ENCODE measurements around the gene SNU13.
"Not testable (repeated sequence)": the region's sequence is repeated elsewhere in the genome, so short reads cannot be mapped to it uniquely, and the experiment has no call there.

The SNU13 gene

DNA sequence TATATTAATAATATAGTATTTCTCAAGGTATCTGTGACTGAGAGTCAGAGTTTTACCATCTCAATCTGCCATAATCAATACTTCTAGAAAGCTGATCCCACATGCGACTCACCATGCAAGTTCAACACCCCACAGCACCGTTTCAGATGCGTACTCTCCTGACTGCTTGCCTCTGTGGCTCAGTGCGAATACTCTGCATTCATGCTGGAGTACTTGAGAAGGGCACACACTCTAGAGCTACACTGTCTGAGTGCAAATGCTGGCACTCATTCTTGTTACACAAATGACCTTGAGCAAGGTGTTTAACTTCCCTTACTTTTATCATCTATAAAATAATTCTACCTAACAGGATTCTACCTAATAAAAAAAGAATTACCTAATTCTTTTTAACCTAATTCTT, 12.5 kb downstream of the SNU13 start:
- DNase-seq = no peak

DNA sequence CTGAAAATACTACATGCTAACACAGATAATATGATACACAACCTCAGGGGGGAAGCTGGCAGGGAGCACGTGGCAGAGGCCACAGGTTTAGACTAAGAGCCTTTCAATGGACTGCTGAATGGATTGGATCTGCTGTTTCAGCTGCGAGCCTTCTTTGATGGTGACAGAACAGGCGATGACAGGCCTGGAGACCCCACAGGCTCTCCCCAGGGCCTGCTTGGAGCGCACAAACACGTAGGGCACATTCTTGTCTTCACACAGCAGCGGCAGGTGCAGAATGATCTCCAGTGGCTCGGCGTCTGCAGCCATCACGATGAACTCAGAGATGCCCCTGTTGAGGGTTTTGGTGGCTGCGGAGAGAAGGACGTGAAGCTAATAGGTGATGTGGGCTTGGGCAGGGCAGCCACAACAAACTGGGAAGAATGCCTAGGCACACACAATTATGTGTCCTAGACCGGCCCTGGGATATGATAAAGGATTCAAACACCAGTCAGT, 13.8 kb downstream of the SNU13 start:
- DNase-seq = no peak

DNA sequence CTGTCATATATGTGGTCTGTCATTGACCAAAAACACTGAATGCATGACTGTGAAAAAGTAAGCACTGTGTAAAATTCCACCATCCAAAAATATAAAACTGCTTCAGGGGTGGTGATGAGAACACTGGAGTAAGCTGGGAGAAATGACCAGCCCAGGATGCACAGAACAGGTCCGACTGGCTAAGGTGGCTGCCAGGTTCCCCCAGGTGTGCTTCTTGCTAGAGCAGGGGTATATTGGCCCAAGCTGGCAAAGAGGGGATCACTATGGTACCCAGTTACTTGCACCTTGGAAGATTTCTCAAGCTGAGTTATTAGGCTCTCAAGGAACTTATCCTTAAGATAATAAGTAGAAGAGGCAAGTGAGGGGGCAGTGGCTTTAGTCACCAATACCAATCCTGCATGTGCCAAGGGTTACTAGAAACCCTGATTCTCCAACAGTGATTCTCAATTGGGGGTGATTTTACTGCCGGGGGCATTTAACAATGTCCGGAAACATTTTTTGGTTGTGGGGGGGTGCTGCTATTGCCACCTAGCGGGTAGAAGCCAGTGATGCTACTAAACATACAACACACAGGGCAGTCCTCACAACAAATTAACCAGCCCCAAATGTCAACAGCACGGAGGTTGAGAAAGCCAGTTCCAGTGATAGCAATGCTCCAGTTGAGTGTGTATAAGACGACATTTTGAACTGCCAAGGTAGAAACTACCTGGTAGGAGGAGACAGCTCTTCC, 15.7 kb downstream of the SNU13 start:
- no peak for DNase-seq

DNA sequence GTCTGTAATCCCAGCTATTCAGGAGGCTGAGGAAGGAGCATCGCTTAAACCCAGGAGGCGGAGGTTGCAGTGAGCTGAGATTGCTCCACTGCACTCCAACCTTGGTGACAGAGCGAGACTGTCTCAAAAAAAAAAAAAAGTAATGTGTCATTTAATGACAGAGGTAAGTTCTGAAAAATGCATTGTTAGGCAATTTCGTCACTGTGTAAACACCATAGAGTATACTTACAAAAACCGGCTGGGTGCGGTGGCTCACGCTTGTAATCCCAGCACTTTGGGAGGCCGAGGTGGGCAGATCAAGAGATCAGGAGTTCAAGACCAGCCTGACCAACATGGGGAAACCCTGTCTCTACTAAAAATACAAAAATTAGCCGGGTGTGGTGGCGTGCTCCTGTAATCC, 16.6 kb downstream of the SNU13 start:
- not testable (repeated sequence) for DNase-seq

DNA sequence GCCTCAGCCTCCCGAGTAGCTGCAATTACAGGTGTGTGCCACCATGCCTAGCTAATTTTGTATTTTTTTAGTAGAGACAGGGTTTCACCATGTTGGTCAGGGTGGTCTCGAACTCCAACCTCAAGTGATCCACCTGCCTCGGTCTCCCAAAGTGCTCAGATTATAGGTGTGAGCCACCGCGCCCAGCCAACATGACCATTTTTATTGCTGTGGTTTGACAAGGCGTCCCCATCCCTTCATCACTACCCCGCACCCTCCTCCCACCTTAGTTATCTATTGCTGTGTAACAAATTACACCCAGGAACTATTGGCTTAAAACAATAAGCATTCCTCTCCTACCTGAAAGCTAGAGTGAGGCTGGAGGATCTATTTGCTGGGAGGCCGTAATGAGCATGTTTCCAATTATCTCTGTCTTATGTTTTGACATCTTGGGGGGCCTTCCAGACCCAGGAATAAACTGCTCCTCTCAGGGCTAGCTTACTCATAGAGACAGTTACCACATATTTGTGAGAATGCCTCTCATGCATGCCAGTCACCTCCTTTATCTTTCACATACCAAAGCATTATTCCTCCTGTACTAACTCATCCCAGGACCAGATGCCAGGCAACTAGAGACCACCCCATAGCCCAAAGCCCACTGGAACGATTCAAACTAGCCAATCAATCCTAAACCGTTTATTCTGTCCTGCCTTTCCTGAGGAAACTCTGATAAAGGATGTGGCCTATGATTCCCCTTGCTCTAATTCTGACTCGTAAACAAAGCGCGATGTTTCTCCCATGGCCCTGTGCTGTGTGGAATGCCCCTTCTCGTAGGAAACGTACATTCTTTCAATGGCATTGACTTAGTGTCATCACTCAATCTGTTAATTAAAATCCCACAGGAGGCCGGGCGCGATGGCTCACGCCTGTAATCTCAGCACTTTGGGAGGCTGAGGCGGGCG, 19.4 kb downstream of the SNU13 start:
- DNase-seq = no peak

DNA sequence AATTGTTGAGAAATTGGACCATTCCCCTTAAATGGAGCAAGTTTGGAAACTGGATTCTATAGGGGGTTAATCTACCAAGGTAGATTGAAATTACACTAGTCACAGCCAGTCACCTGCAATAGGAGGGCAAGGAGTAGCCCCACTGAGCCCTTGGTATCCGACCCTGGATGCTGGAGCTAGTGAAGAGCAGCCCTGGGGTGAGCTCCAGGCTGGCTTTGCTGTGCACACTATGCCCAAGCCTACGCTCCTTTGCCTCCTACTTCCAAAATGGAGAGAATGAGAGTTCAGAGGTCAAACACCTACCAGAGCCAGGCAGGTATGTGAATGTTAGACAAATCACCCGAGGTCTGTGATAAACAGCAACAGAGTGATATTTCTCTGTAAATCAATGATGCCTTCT, 23.7 kb downstream of the SNU13 start:
- DNase-seq = no peak

DNA sequence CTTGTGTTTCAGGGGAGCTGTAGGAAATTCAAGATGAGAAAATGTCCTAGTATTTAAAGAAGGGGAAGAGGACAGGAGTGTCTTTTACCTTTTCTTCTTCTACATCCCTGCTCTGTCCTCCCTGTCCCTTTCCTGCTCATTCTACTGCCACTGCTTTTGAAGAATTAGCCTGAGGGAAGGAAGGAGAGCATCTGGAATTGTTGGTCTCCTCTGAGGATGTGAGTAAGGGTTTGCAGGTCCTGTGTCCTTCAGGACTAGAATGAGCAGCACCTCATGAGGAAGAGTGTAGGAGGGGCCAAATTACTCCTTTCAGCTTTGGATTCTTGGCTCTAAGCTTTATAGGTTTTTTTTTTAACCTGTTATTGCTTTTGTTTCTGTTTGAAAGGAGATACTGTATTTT, 24.2 kb downstream of the SNU13 start:
- DNase-seq = no peak

DNA sequence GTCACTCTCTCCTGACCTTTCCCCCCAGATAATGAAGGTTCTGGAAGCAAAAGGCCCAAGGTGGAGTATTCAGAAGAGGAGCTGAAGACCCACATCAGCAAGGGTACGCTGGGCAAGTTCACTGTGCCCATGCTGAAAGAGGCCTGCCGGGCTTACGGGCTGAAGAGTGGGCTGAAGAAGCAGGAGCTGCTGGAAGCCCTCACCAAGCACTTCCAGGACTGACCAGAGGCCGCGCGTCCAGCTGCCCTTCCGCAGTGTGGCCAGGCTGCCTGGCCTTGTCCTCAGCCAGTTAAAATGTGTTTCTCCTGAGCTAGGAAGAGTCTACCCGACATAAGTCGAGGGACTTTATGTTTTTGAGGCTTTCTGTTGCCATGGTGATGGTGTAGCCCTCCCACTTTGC, 25.1 kb downstream of the SNU13 start:
- not testable (repeated sequence) for DNase-seq

DNA sequence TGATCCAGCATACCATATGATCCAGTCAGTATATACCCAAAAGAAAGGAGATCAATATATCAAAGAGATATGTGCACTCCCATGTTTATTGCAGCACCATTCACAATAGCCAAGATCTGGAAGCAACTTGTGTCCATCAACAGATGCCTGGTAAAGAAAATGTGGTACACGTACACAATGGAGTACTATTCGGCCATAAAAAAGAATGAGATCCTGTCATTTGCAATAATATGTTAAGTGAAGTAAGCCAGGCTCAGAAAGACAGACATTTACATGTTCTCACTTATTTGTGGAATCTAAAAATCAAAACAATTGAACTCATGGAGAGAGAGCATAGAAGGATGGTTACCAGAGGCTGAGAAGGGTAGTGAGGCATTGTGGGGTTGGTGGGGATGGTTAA, 27.0 kb downstream of the SNU13 start:
- no peak for DNase-seq

DNA sequence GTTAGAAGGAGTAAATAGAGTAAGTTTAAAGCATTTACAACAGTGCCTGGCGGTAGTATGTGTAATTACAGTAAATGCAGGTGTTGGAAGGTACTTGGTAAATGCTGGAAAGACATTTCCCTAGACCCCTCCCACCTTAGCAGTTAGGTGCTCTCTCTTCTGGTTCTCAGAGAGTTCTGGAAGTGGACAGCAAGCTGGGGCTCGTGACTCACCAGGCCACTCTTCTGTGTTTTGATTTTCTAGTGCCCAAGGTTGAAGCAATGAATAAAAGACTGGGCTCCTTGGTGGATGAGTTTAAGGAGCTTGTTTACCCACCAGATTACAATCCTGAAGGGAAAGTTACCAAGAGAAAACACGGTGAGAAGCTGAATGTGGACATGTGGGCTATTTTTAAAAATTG, 27.6 kb downstream of the SNU13 start:
- DNase-seq = no peak

DNA sequence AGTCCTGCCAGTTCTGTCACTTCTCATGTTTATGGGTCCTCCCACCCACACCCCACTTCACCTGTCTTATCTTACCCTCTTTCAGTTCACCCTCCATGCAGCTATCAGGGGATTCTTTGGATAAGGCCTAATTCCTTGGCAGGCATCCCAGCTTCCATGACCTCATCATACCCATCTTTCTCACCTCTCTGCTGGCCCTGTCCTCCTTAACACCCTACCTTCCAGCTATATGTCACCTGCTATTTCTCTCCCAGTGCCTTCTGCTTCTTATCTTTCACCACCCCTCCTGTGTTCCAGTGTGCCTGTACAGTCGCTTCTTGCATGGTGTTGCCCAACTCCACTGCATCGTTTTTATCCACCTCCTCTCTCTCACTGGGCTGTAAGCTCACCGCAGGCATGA, 28.3 kb downstream of the SNU13 start:
- no peak for DNase-seq

DNA sequence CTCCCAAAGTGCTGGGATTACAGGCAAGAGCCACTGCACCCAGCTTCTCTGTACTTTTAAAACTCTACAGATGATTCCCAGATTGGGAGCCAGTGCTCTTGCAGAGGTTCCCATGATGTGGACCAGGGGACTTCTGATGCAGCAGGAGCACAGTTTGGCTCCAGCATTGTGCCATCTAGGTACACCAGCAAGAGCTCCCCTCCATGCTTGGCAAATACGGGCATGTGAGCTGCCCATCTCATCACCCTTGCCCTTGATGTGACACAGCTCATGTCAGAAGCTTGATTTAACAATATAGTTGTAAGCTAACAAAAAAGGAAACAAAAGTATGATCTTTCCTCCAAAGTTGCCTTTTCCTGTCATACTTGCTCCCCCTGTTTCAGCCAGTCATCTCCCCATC, 28.7 kb downstream of the SNU13 start:
- DNase-seq = no peak

DNA sequence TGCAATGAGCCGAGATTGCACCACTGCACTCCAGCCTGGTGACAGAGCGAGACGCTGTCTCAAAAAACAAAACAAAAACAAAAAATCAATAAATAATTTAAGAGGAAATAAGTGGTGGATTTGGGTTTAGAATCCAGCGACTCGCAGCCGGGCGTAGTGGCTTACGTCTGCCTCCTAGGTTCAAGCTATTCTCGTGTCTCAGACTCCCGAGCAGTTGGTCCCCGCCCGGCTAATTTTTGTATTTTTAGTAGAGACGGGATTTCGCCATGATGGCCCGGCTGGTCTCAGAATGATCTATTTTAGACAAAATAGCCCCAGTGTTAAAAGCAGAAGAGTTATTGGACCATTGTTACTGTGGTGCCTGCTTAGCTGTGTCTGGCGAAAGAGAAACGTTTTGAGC, 29.8 kb downstream of the SNU13 start:
- no peak for DNase-seq

DNA sequence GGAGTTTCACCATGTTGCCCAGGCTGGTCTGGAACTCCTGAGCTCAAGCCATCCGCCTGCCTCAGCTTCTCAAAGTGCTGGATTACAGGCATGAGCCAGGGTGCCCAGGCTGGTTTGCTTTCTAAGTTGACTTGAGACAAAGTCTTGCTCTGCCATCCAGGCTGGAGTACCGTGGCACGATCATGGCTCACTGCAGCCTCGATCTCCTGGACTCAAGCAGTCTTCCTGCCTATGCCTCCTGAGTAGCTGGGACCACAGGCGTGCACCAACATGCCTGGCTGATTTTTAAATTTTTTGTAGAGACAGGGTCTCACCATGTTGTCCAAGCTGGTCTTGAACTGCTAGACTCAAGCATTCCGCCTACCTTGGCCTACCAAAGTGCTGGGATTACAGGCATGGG, 31.0 kb downstream of the SNU13 start:
- DNase-seq = no peak

DNA sequence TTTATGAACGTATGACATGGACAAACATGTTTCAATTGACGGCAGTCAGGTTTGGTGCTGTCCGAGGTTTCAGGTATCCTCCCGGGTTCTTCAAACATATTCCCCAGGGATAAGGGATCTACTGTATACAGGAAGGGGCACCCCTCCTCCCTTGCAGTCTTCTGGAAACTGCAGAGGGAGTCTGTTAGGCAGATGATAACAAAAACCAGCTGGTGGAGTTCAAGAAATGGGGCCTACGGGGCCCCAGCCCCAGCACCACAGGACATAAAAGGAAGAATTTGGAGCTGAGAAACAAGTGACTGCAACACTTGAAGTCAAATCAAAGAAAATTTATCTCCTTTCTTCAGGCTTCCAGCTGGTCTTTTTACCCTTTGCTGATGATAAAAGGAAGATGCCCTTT, 32.1 kb downstream of the SNU13 start:
- no peak for DNase-seq

DNA sequence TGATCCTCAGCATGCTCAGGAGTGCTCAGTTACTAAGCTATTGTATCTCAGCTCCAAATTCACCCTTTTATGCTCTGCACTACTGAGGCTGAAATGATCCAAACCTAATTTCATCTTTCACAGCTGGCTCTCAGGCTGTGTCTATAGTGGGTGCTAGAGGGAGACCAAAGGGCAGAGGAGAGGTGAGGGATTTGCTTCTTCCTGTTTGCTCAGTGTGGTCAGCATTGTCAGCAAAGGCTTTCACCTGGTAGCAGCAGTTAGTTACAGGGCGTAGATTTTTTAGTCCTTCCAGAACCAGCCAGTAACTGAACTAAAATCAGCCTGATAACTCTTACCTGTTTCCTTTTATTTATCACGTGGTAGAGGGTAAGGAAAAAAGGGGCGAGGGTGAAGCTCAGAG, 34.3 kb downstream of the SNU13 start:
- no peak for DNase-seq

DNA sequence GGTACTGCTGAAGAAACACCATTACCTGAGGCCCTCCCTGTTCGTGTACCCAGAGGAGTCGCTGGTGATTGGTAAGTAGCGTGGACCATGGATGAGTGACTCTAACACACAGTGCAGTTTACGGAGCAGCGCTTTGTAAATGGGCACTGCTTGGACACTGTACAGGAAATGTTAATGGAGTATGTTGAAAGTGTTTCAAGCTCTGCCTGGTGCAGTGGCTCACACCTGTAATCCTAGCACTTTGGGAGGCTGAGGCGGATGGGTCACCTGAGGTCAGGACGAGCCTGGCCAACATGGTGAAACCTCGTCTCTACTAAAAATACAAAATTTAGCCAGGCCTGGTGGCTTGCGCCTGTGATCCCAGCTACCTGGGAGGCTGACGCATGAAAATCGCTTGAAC, 37.8 kb downstream of the SNU13 start:
- DNase-seq = no peak

DNA sequence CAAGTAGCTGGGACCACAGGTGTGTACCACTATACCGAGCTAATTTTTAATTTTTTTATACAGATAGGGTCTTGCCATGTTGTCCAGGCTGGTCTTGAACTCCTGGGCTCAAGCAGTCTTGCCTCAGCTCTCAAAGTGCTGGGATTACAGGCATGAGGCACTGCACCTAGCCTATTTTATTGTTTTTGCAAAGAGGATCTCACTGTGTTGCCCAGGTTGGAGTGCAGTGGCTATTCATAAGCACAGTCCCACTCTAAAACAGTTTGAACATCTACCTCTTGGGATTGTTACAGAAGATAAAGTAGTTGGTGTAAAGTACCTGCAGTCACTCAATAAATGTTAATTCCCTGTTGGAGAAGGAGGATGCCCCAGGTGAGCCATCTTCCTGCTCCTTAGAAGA, 38.4 kb downstream of the SNU13 start:
- no peak for DNase-seq

DNA sequence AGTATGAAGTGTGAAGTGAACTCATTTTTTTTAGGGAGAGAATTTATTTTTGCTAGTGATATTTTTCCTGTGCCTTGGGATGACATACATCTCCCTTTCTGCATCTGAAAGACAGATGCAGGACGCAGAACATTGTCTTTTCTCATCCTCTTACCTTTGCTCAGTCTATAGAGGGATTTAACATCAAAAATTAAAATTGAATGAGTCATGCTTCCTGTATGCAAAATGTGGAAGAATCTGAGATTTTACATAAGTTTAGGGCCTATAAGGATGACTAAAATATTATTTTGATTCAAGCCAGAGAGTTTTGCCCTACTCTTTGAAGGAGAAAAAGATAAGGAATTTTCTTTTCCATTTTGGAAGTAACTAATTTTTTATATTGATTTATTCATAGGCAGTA, 40.2 kb downstream of the SNU13 start:
- DNase-seq = no peak

DNA sequence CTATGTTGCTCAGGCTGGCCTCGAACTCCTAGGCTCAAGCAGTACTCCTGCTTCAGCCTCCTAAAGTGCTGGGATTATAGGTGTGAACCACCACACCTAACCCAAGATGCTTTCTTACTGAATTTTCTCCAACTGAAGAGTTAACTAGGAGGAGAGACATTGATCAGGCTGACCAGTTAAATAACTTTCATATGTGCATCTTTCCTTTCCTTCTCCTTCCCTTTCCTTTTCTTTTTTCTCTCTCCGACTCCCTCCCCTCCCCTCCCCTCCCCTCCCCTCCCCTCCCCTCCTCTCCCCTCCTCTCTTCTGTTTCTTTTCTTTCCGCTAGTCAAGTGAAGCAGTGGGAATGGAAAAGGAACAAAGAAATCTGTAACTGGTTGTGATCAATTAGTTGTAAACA, 40.9 kb downstream of the SNU13 start:
- DNase-seq = no peak

DNA sequence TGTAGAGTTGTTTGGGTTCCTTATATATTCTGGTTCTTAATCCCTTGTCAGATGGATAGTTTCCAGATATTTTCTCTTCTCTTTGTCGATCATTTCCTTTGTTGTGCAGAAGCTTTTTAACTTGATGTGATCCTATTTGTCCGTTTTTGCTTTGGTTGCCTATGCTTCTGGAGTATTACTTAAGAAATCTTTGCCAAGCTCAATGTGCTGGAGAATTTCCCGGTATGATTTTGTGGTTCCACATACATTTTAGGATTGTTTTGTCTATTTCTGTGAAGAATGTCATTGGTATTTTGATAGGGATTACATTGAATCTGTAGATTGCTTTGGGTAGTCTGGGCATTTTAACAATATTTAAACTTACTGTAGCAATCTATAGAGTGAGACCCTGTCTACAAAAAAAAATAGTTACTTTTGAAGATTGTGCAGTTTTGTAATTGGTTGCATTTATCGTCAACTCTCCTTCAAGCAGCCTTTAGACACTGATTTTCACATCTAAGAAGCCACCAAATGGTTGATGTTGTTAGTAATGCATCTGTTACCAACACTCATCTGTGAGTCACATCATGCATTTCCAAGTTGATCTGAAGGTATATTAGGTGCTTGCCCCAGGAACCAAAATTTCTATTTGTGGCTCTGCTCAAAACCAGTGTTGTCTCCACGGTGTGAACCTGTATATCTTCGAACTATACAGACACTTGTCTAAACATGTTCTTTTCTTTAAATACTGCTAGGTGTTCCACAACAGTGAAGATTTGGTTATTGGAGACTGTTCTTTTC, 46.1 kb downstream of the SNU13 start:
- no peak for DNase-seq

DNA sequence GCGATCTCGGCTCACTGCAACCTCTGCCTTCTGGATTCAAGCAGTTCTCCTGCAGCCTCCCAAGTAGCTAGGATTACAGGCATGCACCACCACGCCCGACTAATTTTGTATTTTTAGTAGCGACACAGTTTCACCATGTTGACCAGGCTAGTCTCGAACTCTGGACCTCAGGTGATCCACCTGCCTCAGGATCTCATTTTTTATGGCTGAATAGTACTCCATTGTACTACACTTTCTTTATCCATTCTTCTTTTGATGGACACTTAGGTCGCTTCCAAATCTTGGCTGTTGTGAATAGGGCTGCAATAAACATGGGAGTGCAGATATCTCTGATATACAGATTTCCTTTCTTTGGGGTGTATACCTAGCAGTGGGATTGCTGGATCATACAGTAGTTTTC, 46.8 kb downstream of the SNU13 start:
- no peak for DNase-seq

DNA sequence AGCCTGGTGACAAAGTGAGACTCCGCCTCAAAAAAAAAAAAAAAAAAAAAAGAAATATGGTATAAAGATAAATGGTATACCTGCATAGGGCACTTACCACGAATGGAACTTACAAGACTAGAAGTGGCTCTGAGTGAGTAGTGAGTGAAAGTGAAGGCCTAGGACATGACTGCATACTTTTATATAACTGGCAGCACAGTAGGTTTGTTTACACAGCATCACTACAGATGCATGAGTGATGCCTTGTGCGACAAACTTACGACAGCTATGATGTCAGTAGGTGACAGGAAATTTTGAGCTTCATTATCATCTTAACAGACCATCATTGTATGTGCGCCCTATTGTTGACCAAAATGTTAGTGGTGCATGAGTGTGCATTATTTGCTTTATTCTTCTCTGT, 49.9 kb downstream of the SNU13 start:
- no peak for DNase-seq

DNA sequence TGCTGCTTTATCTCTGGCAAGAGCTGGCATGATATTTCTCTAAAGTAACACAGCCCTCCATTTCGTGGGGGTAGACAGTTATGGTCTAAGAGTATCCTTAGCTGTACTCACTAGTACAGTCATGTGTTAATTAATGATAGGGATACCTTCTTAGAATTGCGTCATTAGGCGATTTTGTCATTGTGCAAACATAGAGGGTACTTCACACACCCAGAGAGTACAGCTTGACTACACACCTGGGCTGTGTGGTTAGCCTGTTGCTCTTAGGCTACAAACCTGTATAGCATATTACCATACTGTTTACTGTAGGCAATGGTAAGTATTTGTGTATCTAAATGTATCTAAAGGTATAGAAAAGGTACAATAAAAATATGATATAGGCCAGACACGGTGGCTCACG, 50.5 kb downstream of the SNU13 start:
- DNase-seq = no peak

Measured in NK-92 treated with Interleukin-12 subunit alpha and Interleukin-12 subunit beta, amount 100 ng/mL, for 24 hours (cell line).